ENCODE data around the gene KCNJ12.
"Not testable (repeated sequence)": the region's sequence is repeated elsewhere in the genome, so short reads cannot be mapped to it uniquely, and the experiment has no call there.

The KCNJ12 gene

DNA sequence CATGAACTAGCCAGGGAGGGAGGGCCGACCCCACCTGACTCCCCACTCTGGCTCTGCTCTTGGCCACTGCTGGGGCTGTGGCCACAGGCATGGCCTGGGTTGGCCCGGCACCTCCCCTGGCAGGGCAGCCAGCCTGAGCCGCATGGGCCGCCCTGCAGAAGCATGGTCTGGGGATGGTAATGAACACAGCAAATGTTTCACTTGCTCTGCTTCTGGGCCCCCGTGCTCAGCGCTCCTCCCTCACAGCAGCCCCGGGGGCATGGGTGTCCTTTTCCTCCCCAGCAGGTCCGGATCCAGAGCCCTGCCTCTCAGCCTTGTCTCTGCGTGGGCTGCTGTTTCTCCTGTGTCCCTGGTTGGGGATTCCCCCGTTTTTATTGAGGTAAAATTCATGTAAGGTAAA, 30.9 kb upstream of the KCNJ12 start:
- no peak overlapping the region for H3K4me3 ChIP-seq (ENCODE audit: control insufficient read depth, low read depth, low read length)
- DNase-seq (ENCODE audit: low read depth): no peak
- TF ChIP-seq CTCF (conservative IDR thresholded peaks at IDR 0.05; ENCODE audit: control insufficient read depth, insufficient read depth, low read depth, low read length): no peak

GRCh38 chr17:21346107-21346506, 30.1 kb upstream of the KCNJ12 start:
- H3K4me3 ChIP-seq (ENCODE audit: control insufficient read depth, low read depth, low read length); DNase-seq (ENCODE audit: low read depth): not testable (repeated sequence)

- DNase-seq (ENCODE audit: low read depth); H3K4me3 ChIP-seq (ENCODE audit: control insufficient read depth, low read depth, low read length): not testable (repeated sequence)
Measured at GRCh38 chr17:21346651-21347250, 29.4 kb upstream of the KCNJ12 start.

GRCh38 chr17:21347660-21348059, 28.5 kb upstream of the KCNJ12 start:
- not testable (repeated sequence) for H3K4me3 ChIP-seq (ENCODE audit: control insufficient read depth, low read depth, low read length); DNase-seq (ENCODE audit: low read depth)

DNA sequence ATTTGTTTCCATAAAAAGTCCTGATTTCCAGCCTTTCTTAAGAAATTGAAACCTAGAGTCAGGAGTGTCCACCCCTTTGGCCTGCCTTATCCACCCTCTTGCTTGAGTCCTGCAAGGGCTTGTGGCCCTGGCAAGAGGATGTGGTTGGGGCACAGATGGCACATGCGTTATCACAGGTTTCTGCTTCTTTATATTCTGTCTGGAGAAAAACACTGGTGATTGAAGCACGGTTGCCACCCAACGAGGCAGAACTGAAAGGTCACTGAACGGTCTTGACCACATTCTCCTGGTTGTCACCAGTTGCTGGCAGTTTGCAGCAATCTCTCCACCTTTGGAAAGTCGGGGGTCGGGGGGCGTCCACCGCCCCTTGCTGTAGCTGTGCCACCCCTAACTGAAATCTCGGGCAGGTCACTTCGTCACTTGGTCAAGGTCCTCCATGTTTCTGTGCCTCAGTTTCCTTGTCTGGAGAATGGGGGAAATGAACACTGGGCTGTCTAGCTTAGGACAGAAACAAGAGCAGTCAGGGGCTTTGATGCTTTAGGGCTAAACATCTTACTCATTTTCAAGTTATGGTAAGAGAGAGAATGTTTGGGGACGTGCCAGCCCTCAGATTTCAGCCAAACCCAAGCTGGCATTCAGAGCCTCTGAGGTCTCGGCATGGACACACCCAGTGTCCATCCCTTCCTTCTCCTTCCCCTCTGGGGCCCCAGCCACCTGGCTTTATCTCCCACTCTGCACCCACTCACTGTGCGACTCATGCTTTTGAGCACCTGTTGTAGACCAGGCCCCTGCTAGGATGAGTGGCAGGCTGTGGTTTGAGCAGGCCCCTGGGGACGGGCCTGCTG, 27.9 kb upstream of the KCNJ12 start:
- DNase-seq (ENCODE audit: low read depth); H3K4me3 ChIP-seq (ENCODE audit: control insufficient read depth, low read depth, low read length): not testable (repeated sequence)

- DNase-seq (ENCODE audit: low read depth); H3K4me3 ChIP-seq (ENCODE audit: control insufficient read depth, low read depth, low read length): not testable (repeated sequence)
Measured at GRCh38 chr17:21348926-21349261, 27.3 kb upstream of the KCNJ12 start.

- DNase-seq (ENCODE audit: low read depth): peak; percentile 14
Measured at GRCh38 chr17:21349358-21350050, 26.7 kb upstream of the KCNJ12 start.

DNA sequence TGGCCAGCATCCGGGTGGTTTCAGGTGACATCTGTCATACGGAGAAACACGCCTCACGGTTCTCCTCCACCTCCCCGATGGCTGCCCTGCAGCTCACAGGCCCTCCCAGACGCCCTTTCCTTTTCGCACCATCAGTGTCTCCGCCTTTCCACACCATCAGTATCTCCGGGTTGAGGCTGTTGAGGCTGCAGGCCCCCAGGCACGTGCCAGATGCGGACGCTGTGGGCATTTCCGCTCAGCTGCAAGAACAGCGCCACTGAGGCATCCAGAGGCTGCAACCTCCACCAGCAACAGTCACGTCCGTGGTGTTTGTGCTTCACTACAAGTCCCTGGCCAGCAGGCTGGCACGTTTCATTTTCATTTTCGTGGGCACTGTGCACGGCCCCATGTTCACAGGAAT, 25.7 kb upstream of the KCNJ12 start:
- H3K4me3 ChIP-seq (ENCODE audit: control insufficient read depth, low read depth, low read length): not testable (repeated sequence)

More at GRCh38 chr17:21349358-21350050, 26.7 kb upstream of the KCNJ12 start:
- H3K4me3 ChIP-seq (ENCODE audit: control insufficient read depth, low read depth, low read length): not testable (repeated sequence)

GRCh38 chr17:21351366-21352065, 24.6 kb upstream of the KCNJ12 start:
- no peak for TF ChIP-seq CTCF (conservative IDR thresholded peaks at IDR 0.05; ENCODE audit: control insufficient read depth, insufficient read depth, low read depth, low read length)
- DNase-seq (ENCODE audit: low read depth): no peak
- H3K4me3 ChIP-seq (ENCODE audit: control insufficient read depth, low read depth, low read length): no peak overlapping the region

More for the DNA sequence above, 25.7 kb upstream of the KCNJ12 start:
- DNase-seq (ENCODE audit: low read depth): not testable (repeated sequence)

DNA sequence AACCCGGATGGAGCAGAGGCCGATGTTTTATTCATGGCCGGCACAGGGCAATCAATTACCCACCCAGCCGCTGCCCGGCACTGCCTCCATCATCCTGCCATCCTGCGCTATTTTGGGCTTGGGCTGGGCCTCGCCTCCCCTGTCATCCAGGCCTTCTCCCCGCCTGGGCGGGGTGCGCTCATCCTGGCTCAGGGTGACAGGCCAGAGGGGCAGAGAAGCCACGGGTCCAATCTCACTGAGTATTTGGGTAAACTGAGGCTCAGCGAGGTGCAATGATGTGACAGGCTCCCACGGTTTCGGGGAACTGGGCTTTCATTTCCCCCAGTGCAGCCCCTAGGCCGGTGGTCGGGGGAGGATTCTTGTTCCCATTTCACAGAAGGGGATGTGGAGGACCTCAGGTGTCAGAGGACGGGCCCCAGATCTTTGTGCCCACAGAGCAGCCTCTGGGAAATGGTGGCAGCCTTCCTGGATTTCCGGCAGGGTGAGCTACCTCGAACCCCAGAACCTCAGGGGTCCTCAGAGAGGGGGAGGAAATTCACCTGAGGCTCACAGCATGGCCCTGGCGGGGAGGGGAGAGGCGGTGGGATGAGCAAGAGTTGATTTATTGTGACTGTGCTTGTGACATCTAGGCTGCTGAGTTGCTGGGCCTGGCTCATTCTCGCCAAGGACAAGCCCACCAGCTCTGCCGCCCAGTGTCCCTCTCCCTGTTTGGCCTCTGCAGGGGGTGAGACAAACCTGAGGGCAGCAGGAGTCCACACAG, 23.8 kb upstream of the KCNJ12 start:
- no peak for TF ChIP-seq CTCF (conservative IDR thresholded peaks at IDR 0.05; ENCODE audit: control insufficient read depth, insufficient read depth, low read depth, low read length)
- no peak for DNase-seq (ENCODE audit: low read depth)
- H3K4me3 ChIP-seq (ENCODE audit: control insufficient read depth, low read depth, low read length): no peak overlapping the region

Measured in fibroblast of mammary gland (primary cell).